ENCODE measurements around the gene PRKACG. TPM values are rescaled to one million over a fixed set of nuclear protein-coding genes. Genes with fewer than 3 reads are reported as not detected.
A peak's percentile ranks its signal among the peaks of the same experiment; 100 is the strongest.
"Not testable (repeated sequence)": the region's sequence is repeated elsewhere in the genome, so short reads cannot be mapped to it uniquely, and the experiment has no call there.

Gene PRKACG
- total RNA-seq, 1 experiment from 2014 or later = not detected

GRCh38 chr9:69027355-69028097 lies 13.6 kb upstream of the PRKACG start:
- peak; percentile 52 for DNase-seq (ENCODE audit: low read depth)

DNA sequence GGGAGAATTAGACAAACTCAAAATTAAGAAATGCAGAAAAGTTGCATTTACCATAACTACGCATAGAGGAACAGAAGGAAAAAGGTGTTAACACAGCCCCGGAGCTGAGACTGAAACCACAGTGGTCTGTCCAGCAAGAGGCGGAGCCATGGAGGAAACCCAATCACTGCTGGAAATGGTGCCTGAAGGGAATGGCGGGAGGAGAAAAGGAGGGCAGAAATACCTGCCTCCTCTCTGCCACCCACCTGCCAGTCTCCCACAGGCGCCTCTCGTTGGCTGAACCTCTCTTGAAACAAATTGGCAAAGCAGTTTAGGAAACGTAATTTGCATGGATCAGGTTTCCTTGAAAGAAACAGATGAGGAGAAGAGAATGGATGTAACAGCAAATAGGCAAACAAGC lies 9.7 kb upstream of the PRKACG start:
- peak; percentile 30 for DNase-seq (ENCODE audit: low read depth)

- DNase-seq (ENCODE audit: low read depth) = no peak
Measured at GRCh38 chr9:69020301-69021145, 6.6 kb upstream of the PRKACG start.

- DNase-seq (ENCODE audit: low read depth) = no peak
Measured at GRCh38 chr9:69019808-69020207, 5.9 kb upstream of the PRKACG start.

DNA sequence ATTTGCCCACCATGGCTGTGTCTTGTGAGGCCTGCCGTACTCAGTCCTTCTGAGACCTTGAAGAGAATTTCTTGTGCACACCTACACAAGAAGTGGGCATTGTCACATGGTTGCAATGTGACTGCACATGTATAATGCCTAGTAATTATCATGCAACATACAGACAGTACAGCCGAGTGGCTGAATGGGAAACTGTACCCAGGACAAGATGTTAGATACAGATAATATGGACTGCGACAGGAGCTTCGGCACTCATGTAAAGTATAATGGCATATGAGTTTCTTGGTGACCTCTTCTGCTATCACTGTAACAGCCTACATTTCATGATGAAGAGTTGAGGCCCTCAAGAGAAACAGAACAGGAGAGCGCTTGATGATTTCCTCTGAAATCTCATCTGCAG lies 4.8 kb upstream of the PRKACG start:
- no peak for DNase-seq (ENCODE audit: low read depth)

- DNase-seq (ENCODE audit: low read depth) = no peak
Measured at GRCh38 chr9:69016191-69017096, 2.5 kb upstream of the PRKACG start.

DNA sequence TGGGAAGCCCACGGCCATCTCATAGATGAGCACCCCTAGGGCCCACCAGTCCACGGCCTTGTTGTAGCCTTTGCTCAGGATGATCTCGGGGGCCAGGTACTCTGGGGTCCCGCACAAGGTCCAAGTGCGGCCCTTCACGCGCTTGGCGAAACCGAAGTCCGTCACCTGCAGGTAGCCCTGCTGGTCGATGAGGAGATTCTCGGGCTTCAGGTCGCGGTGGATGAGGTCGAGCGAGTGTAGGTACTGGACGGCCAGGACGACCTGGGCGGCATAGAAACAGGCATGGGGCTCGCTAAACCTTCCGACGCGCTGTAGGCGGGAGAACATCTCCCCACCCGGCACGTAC lies 558 bp downstream of the PRKACG start:
- DNase-seq (ENCODE audit: low read depth) = no peak

- no peak for DNase-seq (ENCODE audit: low read depth)
Measured at GRCh38 chr9:69012696-69013381, 1.1 kb downstream of the PRKACG start.

DNA sequence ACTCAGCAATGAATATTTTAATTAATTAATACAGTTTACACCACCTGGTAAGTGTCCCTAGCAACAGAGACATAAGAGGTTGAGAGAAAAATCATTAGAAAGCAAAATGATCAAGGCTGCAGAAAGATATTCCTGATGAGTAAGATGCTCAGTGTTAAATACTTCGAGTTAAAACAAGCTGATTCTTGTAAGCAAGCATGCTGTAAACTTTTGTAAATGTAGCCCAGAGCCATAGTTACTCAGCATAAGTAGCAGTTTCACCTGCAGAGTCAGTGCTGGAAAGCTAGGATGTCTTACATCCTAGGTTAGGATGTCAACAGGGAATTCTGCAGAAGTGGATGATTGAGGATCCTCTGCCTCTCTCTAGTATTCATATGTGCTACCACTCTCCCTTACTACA lies 4.2 kb downstream of the PRKACG start:
- DNase-seq (ENCODE audit: low read depth) = no peak

- no peak for DNase-seq (ENCODE audit: low read depth)
Measured at GRCh38 chr9:69004836-69005235, 9.1 kb downstream of the PRKACG start.

- no peak for DNase-seq (ENCODE audit: low read depth)
Measured at GRCh38 chr9:69003051-69003450, 10.9 kb downstream of the PRKACG start.

DNA sequence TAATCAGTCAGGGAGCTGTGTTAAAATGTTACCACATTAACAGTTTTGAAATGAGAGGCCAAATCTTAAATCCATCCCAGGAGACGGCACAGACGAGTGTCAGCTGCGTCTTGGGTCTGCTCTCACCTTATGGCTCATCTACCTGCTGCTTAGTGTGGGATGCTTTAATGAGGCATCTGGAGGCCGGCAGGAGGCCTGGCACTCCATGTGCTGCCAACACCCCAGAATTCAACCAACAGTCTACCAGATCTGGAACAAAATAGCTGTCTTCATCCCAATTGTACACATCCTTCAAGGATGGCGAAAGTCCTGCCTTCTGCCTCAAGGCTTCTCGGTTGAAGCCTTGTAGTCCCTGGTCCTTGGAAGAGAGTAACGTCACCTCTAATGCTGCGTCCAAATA lies 12.0 kb downstream of the PRKACG start:
- no peak for DNase-seq (ENCODE audit: low read depth)

GRCh38 chr9:68999393-69000105 lies 14.4 kb downstream of the PRKACG start:
- DNase-seq (ENCODE audit: low read depth) = peak; percentile 70

- no peak for DNase-seq (ENCODE audit: low read depth)
Measured at GRCh38 chr9:68998812-68999211, 15.1 kb downstream of the PRKACG start.

- DNase-seq (ENCODE audit: low read depth) = no peak
Measured at GRCh38 chr9:68998385-68998784, 15.5 kb downstream of the PRKACG start.

GRCh38 chr9:68997666-68998065 lies 16.2 kb downstream of the PRKACG start:
- no peak for DNase-seq (ENCODE audit: low read depth)

DNA sequence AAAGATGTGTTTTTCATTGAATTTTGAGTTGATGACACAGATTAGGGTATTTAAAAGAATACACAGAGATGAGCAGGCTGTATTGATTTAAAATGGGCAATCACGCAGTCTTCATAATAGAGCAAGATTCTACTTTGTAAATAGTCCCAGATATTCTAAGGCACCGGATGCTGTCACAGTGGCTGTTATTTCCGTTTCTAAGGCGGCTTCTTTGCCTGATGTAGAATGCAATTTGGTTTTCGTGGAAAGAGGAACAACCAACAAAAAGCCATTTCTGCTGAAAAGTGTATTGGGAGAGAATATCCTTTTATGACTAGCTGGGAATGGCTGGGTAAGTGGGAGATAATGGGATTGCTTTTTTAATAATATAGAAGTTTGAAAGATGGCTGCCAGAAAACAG lies 17.5 kb downstream of the PRKACG start:
- no peak for DNase-seq (ENCODE audit: low read depth)

DNA sequence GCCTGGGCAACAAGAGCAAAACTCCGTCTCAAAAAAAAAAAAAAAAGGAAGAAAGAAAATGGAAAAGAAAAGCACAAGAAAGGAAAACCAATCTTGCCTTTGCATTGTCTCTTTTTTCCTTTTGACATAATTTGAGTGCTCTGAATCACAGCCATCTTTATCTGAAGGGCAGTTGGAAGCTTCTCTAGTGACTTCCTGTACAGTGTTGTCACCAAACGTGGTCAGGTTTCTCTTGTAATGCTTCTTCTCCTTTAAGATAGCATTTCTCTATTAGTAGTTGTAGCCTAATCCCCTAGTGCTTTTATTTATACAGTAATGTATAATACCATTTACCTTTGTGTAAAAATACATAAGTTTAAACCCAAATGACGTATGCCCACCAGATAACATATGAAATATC lies 18.1 kb downstream of the PRKACG start:
- DNase-seq (ENCODE audit: low read depth) = no peak

DNA sequence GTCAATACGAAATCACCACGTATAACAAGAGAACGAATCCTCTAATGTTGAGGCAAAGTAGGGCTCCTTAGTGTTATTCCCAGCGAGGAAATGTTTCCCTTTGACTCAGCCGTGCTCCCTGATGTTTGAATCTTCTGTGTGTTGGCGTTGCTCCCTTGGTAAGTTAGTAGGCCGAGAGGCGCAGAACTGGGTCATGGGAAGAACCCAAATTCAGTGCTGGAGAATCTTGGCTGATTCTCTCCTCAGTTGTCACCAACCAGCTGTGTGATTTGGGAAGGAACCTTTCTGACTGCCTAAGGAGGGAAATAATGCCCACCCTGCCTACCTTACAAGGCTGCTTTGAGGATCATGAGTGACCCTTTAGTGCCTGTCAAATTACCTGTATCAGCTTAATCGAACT lies 22.5 kb downstream of the PRKACG start:
- DNase-seq (ENCODE audit: low read depth) = no peak

- not testable (repeated sequence) for DNase-seq (ENCODE audit: low read depth)
Measured at GRCh38 chr9:68986949-68987348, 27.0 kb downstream of the PRKACG start.
